NCI-H82 (cell line): ENCODE measurements around the gene EPHB1.
"Not testable (repeated sequence)": the region's sequence is repeated elsewhere in the genome, so short reads cannot be mapped to it uniquely, and the experiment has no call there.

Source experiments
- DNase-seq: peaks from one replicate; lab custom pipeline; 2025; lab: John Stamatoyannopoulos, UW

The EPHB1 gene

GRCh38 chr3:135084405-135084804, 289.3 kb downstream of the EPHB1 start:
- no peak for DNase-seq

- DNase-seq, result no peak
Measured at GRCh38 chr3:135084976-135085375, 289.9 kb downstream of the EPHB1 start.

GRCh38 chr3:135085652-135086436, 290.8 kb downstream of the EPHB1 start:
- no peak for DNase-seq

- no peak for DNase-seq
Measured at GRCh38 chr3:135087782-135088181, 292.7 kb downstream of the EPHB1 start.

GRCh38 chr3:135089451-135089850, 294.4 kb downstream of the EPHB1 start:
- DNase-seq, result no peak

- no peak for DNase-seq
Measured at GRCh38 chr3:135090020-135090717, 295.1 kb downstream of the EPHB1 start.

- DNase-seq, result no peak
Measured at GRCh38 chr3:135091946-135092345, 296.9 kb downstream of the EPHB1 start.

- DNase-seq, result no peak
Measured at GRCh38 chr3:135093121-135093520, 298.1 kb downstream of the EPHB1 start.

GRCh38 chr3:135097276-135097946, 302.4 kb downstream of the EPHB1 start:
- DNase-seq, result no peak

GRCh38 chr3:135099734-135100355, 304.8 kb downstream of the EPHB1 start:
- no peak for DNase-seq

GRCh38 chr3:135100366-135100765, 305.3 kb downstream of the EPHB1 start:
- DNase-seq, result no peak

- DNase-seq, result no peak
Measured at GRCh38 chr3:135103917-135104316, 308.9 kb downstream of the EPHB1 start.

GRCh38 chr3:135106445-135106844, 311.4 kb downstream of the EPHB1 start:
- no peak for DNase-seq

- no peak for DNase-seq
Measured at GRCh38 chr3:135107043-135107442, 312.0 kb downstream of the EPHB1 start.

- no peak for DNase-seq
Measured at GRCh38 chr3:135109681-135110080, 314.6 kb downstream of the EPHB1 start.

- not testable (repeated sequence) for DNase-seq
Measured at GRCh38 chr3:135114551-135114950, 319.5 kb downstream of the EPHB1 start.

GRCh38 chr3:135117977-135118376, 322.9 kb downstream of the EPHB1 start:
- DNase-seq, result no peak

- no peak for DNase-seq
Measured at GRCh38 chr3:135118792-135119191, 323.7 kb downstream of the EPHB1 start.

GRCh38 chr3:135125171-135125801, 330.2 kb downstream of the EPHB1 start:
- no peak for DNase-seq

- no peak for DNase-seq
Measured at GRCh38 chr3:135127946-135128470, 332.9 kb downstream of the EPHB1 start.

GRCh38 chr3:135128818-135129217, 333.8 kb downstream of the EPHB1 start:
- no peak for DNase-seq

- DNase-seq, result no peak
Measured at GRCh38 chr3:135131290-135131689, 336.2 kb downstream of the EPHB1 start.
